ENCODE measurements around the gene NOP58.
A peak's percentile ranks its signal among the peaks of the same experiment; 100 is the strongest.
"Not testable (repeated sequence)": the region's sequence is repeated elsewhere in the genome, so short reads cannot be mapped to it uniquely, and the experiment has no call there.

NOP58 gene

GRCh38 chr2:202270487-202270886, 4.9 kb downstream of the NOP58 start:
- peak overlapping the region; percentile 54 for H3K4me3 ChIP-seq (replicated peaks; ENCODE audit: low read depth, low read length)
- TF ChIP-seq CTCF (IDR thresholded peaks at IDR 0.05; ENCODE audit: insufficient read depth, low read length, poor library complexity, severe bottlenecking): no peak

GRCh38 chr2:202276078-202276720, 10.6 kb downstream of the NOP58 start:
- DNase-seq (ENCODE audit: extremely low read depth, insufficient read length); H3K36me3 ChIP-seq (ENCODE audit: control insufficient read depth, insufficient read depth, low read length); H3K4me3 ChIP-seq (replicated peaks; ENCODE audit: low read depth, low read length); H3K27me3 ChIP-seq (replicated peaks; ENCODE audit: control insufficient read depth, insufficient read depth, low read length): not testable (repeated sequence)

More at GRCh38 chr2:202270487-202270886, 4.9 kb downstream of the NOP58 start:
- DNase-seq (ENCODE audit: extremely low read depth, insufficient read length): peak; percentile 32
- Histone ChIP-seq H3K36me3 (ENCODE audit: control insufficient read depth, insufficient read depth, low read length) (no peaks in the 10 kb centered on the region; the same call in 1 of the 2 replicates), H3K27me3 (replicated peaks; ENCODE audit: control insufficient read depth, insufficient read depth, low read length) (no peaks in the 10 kb centered on the region)

- TF ChIP-seq CTCF (IDR thresholded peaks at IDR 0.05; ENCODE audit: insufficient read depth, low read length, poor library complexity, severe bottlenecking): no peak
- peaks cover 7% of the 10 kb centered on the region for H3K36me3 ChIP-seq (ENCODE audit: control insufficient read depth, insufficient read depth, low read length)
- no peaks in the 10 kb centered on the region for H3K27me3 ChIP-seq (replicated peaks; ENCODE audit: control insufficient read depth, insufficient read depth, low read length)
- no peak overlapping the region for H3K4me3 ChIP-seq (replicated peaks; ENCODE audit: low read depth, low read length)
- no peak for DNase-seq (ENCODE audit: extremely low read depth, insufficient read length)
These were observed 12.6 kb downstream of the NOP58 start for GRCh38 chr2:202278036-202278760.

- DNase-seq (ENCODE audit: extremely low read depth, insufficient read length): no peak
- Histone ChIP-seq H3K4me3 (replicated peaks; ENCODE audit: low read depth, low read length) (no peak overlapping the region), H3K27me3 (replicated peaks; ENCODE audit: control insufficient read depth, insufficient read depth, low read length) (no peaks in the 10 kb centered on the region), H3K36me3 (ENCODE audit: control insufficient read depth, insufficient read depth, low read length) (peaks cover 7% of the 10 kb centered on the region)
- TF ChIP-seq CTCF (IDR thresholded peaks at IDR 0.05; ENCODE audit: insufficient read depth, low read length, poor library complexity, severe bottlenecking): peak; percentile 41
These were observed 13.4 kb downstream of the NOP58 start for GRCh38 chr2:202278944-202279343.

- DNase-seq (ENCODE audit: extremely low read depth, insufficient read length): no peak
- H3K36me3 ChIP-seq (ENCODE audit: control insufficient read depth, insufficient read depth, low read length): peaks cover 7% of the 10 kb centered on the region
- H3K4me3 ChIP-seq (replicated peaks; ENCODE audit: low read depth, low read length): no peak overlapping the region
- no peaks in the 10 kb centered on the region for H3K27me3 ChIP-seq (replicated peaks; ENCODE audit: control insufficient read depth, insufficient read depth, low read length)
- TF ChIP-seq CTCF (IDR thresholded peaks at IDR 0.05; ENCODE audit: insufficient read depth, low read length, poor library complexity, severe bottlenecking): no peak
These were observed 21.0 kb downstream of the NOP58 start for GRCh38 chr2:202286595-202286994.

GRCh38 chr2:202289394-202290204, 24.0 kb downstream of the NOP58 start:
- Histone ChIP-seq H3K36me3 (ENCODE audit: control insufficient read depth, insufficient read depth, low read length) (peaks cover 5% of the 10 kb centered on the region), H3K27me3 (replicated peaks; ENCODE audit: control insufficient read depth, insufficient read depth, low read length) (no peaks in the 10 kb centered on the region), H3K4me3 (replicated peaks; ENCODE audit: low read depth, low read length) (no peak overlapping the region)
- no peak for DNase-seq (ENCODE audit: extremely low read depth, insufficient read length)
- no peak for TF ChIP-seq CTCF (IDR thresholded peaks at IDR 0.05; ENCODE audit: insufficient read depth, low read length, poor library complexity, severe bottlenecking)

Data from GM06990 (cell line).